DND-41 (cell line): ENCODE results near the gene ANO6.

Experiments
- ATAC-seq: fragments of 200-7000 bp; cut with Tn5 transposase; 3 replicates; pipeline ENCODE4 v1.9.1; 2021; ENCODE audit warnings: low read depth; ENCODE audit not compliant: insufficient read depth
- DNase-seq: peaks from one replicate; pipeline ENCODE4 v3.0.0-alpha.2; 2020
- H2AFZ ChIP-seq: 2 replicates; pipeline ENCODE4 v1.6.0; 2012; ENCODE audit warnings: low read depth, low read length
- H3K27ac ChIP-seq: 2 replicates; pipeline ENCODE4 v1.5.1; 2012; ENCODE audit warnings: low read length, inconsistent platforms
- H3K27me3 ChIP-seq: fragments of 200-600 bp; sonication (generic); 2 replicates; pipeline ENCODE4 v1.6.0; 2012; ENCODE audit warnings: low read length, mild to moderate bottlenecking, inconsistent platforms; ENCODE audit not compliant: insufficient read depth, poor library complexity
- H3K36me3 ChIP-seq: 2 replicates; pipeline ENCODE4 v1.5.1; 2012; ENCODE audit warnings: low read length, inconsistent platforms; ENCODE audit not compliant: insufficient read depth
- H3K4me1 ChIP-seq: 2 replicates; pipeline ENCODE4 v1.5.1; 2012; ENCODE audit warnings: mild to moderate bottlenecking, low read length; ENCODE audit not compliant: insufficient read depth
- H3K4me2 ChIP-seq: 2 replicates; pipeline ENCODE4 v1.6.0; 2012; ENCODE audit warnings: mild to moderate bottlenecking, moderate library complexity, low read length, inconsistent platforms; ENCODE audit not compliant: insufficient read depth
- H3K4me3 ChIP-seq, 2 experiments: fragments of 200-600 bp in 1 of 2; shearing (Covaris generic) in 1 of 2; 2 replicates each; pipeline ENCODE4 v1.5.1; 2012 to 2016; ENCODE audit warnings: inconsistent platforms in 2 of 2, low read length in 2 of 2, mild to moderate bottlenecking in 2 of 2, low read depth in 1 of 2, moderate library complexity in 1 of 2
- H3K79me2 ChIP-seq: 2 replicates; pipeline ENCODE4 v1.6.0; 2012; ENCODE audit warnings: low read length, inconsistent platforms; ENCODE audit not compliant: insufficient read depth
- H3K9ac ChIP-seq: 2 replicates; pipeline ENCODE4 v1.6.0; 2012; ENCODE audit warnings: low read depth, mild to moderate bottlenecking, inconsistent platforms, low read length, moderate library complexity
- H3K9me3 ChIP-seq: 2 replicates; pipeline ENCODE4 v1.5.1; 2012; ENCODE audit warnings: low read length, moderate library complexity, mild to moderate bottlenecking, inconsistent platforms; ENCODE audit not compliant: insufficient read depth, severe bottlenecking
- H4K20me1 ChIP-seq: 2 replicates; pipeline ENCODE4 v1.6.0; 2012; ENCODE audit warnings: low read length; ENCODE audit not compliant: insufficient read depth
- CTCF ChIP-seq: IDR thresholded peaks from 2 replicates; pipeline ENCODE4 v1.5.1; 2012; ENCODE audit warnings: borderline replicate concordance, low read length, moderate library complexity, mild to moderate bottlenecking; ENCODE audit not compliant: poor library complexity, severe bottlenecking; ENCODE audit errors: extremely low read depth
- EZH2 ChIP-seq: IDR thresholded peaks from 3 replicates; pipeline ENCODE4 v1.6.1; 2012; ENCODE audit warnings: borderline replicate concordance, low read depth, mild to moderate bottlenecking, moderate library complexity, low read length, inconsistent platforms; ENCODE audit not compliant: severe bottlenecking

Gene ANO6

GRCh38 chr12:45349916-45350315 is 134.0 kb downstream of the ANO6 start:
- DNase-seq: no peak
- Histone ChIP-seq H3K4me2 (no peak overlapping the region), H3K27me3 (no peaks in the 10 kb centered on the region), H3K9me3 (peaks cover 6% of the 10 kb centered on the region), H3K4me1 (no peaks in the 10 kb centered on the region), H3K79me2 (no peaks in the 10 kb centered on the region), H4K20me1 (no peaks in the 10 kb centered on the region), H3K4me3 (no peak overlapping the region), H3K36me3 (peaks cover 58% of the 10 kb centered on the region), H3K9ac (no peak overlapping the region), H3K27ac (no peak overlapping the region), H2AFZ (no peak overlapping the region)
- ATAC-seq: no peak
- no peak for TF ChIP-seq CTCF
- no peak for TF ChIP-seq EZH2

GRCh38 chr12:45350861-45351260 is 135.0 kb downstream of the ANO6 start:
- no peaks in the 10 kb centered on the region for H3K79me2 ChIP-seq
- no peaks in the 10 kb centered on the region for H3K4me1 ChIP-seq
- no peaks in the 10 kb centered on the region for H4K20me1 ChIP-seq
- H2AFZ ChIP-seq: no peak overlapping the region
- peaks cover 6% of the 10 kb centered on the region for H3K9me3 ChIP-seq
- no peak overlapping the region for H3K9ac ChIP-seq
- H3K27me3 ChIP-seq: no peaks in the 10 kb centered on the region
- ATAC-seq: no peak
- no peak overlapping the region for H3K4me3 ChIP-seq
- no peak overlapping the region for H3K4me2 ChIP-seq
- peaks cover 67% of the 10 kb centered on the region for H3K36me3 ChIP-seq
- TF ChIP-seq EZH2 (no peak), CTCF (no peak)
- no peak overlapping the region for H3K27ac ChIP-seq
- no peak for DNase-seq

GRCh38 chr12:45351921-45352670 is 136.2 kb downstream of the ANO6 start:
- Histone ChIP-seq H2AFZ (no peak overlapping the region), H3K4me3 (no peak overlapping the region), H3K9ac (no peak overlapping the region), H3K9me3 (peaks cover 6% of the 10 kb centered on the region), H3K27me3 (no peaks in the 10 kb centered on the region), H3K4me2 (no peak overlapping the region), H3K79me2 (no peaks in the 10 kb centered on the region), H3K27ac (no peak overlapping the region), H3K4me1 (no peaks in the 10 kb centered on the region), H4K20me1 (no peaks in the 10 kb centered on the region), H3K36me3 (peaks cover 71% of the 10 kb centered on the region)
- ATAC-seq (no peak), DNase-seq (no peak)
- no peak for TF ChIP-seq CTCF
- no peak for TF ChIP-seq EZH2
